GM12878 (cell line): ENCODE data around the gene LRP1B. TPM values are rescaled to one million over a fixed set of nuclear protein-coding genes. Genes with fewer than 3 reads are reported as not detected.

Source experiments
- ATAC-seq: fragments of 200-7000 bp; cut with Tn5 transposase; 3 replicates; pipeline ENCODE4 v1.9.1; 2020; ENCODE audit warnings: mild to moderate bottlenecking, moderate library complexity
- BruUV-seq: library from RNA; stranded (reverse); fragments of 400-500 nt; replicated peaks from 2 replicates; lab custom pipeline; 2021; lab: Mats Ljungman, UMichigan
- CTCF ChIA-PET: fragments of 300-600 bp; sonication (Branson Sonifier 250); formaldehyde crosslinking; extraction: SDS; loops from one replicate; lab custom pipeline; 2021; ENCODE audit warnings: inconsistent platforms; lab: Yijun Ruan, JAX
- POLR2A ChIA-PET: fragments of 350-600 bp; formaldehyde crosslinking; extraction: SDS; loops from one replicate; lab custom pipeline; 2021; ENCODE audit warnings: inconsistent platforms; lab: Charles Lee
- RAD21 ChIA-PET: fragments of 300-600 bp; sonication (Branson Sonifier 250); formaldehyde crosslinking; loops from one replicate; lab custom pipeline; 2023; ENCODE audit warnings: antibody characterized with exemption; ENCODE audit not compliant: unreplicated experiment; lab: Charles Lee
- SMC1A ChIA-PET: fragments of 300-600 bp; sonication (Branson Sonifier 250); formaldehyde crosslinking; loops from one replicate; lab custom pipeline; 2023; ENCODE audit not compliant: unreplicated experiment, uncharacterized antibody; lab: Charles Lee
- DNase-seq: peaks from one replicate; pipeline ENCODE4 v3.0.0-alpha.2; 2011; ENCODE audit warnings: low read depth, low spot score
- FAIRE-seq: peaks from 3 replicates; lab custom pipeline; 2011; peaks lifted over from hg19 to GRCh38; lab: Jason Lieb, UNC
- H2AFZ ChIP-seq: 2 replicates; pipeline ENCODE4 v1.6.0; 2011; ENCODE audit warnings: low read depth, low read length, control low read depth; ENCODE audit not compliant: control insufficient read depth
- H3K27ac ChIP-seq: 2 replicates; pipeline ENCODE4 v1.5.1; 2011; ENCODE audit warnings: control low read depth; ENCODE audit not compliant: control insufficient read depth, insufficient read depth
- H3K27me3 ChIP-seq, 2 experiments: replicated peaks in 1 of 2; 2 replicates each; pipeline versions ENCODE4 v1.6.0 to v1.6.1; 2011; ENCODE audit warnings: low read length in 1 of 2; ENCODE audit not compliant: control insufficient read depth in 2 of 2, insufficient read depth in 2 of 2
- H3K36me3 ChIP-seq, 2 experiments: 2 replicates each; pipeline ENCODE4 v1.5.1; 2011; ENCODE audit warnings: low read length in 1 of 2; ENCODE audit not compliant: control insufficient read depth in 2 of 2, insufficient read depth in 2 of 2
- H3K4me1 ChIP-seq: 2 replicates; pipeline ENCODE4 v1.6.1; 2011; ENCODE audit warnings: mild to moderate bottlenecking, low read length, moderate library complexity, mixed read lengths; ENCODE audit not compliant: control insufficient read depth, insufficient read depth
- H3K4me2 ChIP-seq: 2 replicates; pipeline ENCODE4 v1.6.0; 2011; ENCODE audit warnings: control low read depth; ENCODE audit not compliant: control insufficient read depth, insufficient read depth
- H3K4me3 ChIP-seq: fragments of 200-600 bp; sonication (generic); 2 replicates; pipeline ENCODE4 v1.5.1; 2016
- H3K79me2 ChIP-seq: 2 replicates; pipeline ENCODE4 v1.6.0; 2011; ENCODE audit warnings: low read length; ENCODE audit not compliant: control insufficient read depth, insufficient read depth
- H3K9ac ChIP-seq: 2 replicates; pipeline ENCODE4 v1.8.0; 2011; ENCODE audit warnings: low read length, control low read depth, mixed read lengths; ENCODE audit not compliant: control insufficient read depth, insufficient read depth
- H3K9me3 ChIP-seq: replicated peaks from 3 replicates; pipeline ENCODE4 v1.5.1; 2011; ENCODE audit warnings: mild to moderate bottlenecking, low read length; ENCODE audit not compliant: control insufficient read depth, insufficient read depth
- H4K20me1 ChIP-seq: 2 replicates; pipeline ENCODE4 v1.6.0; 2011; ENCODE audit not compliant: control insufficient read depth, insufficient read depth
- BACH1 ChIP-seq: fragments of 450-650 bp; IDR thresholded peaks from 2 replicates; pipeline ENCODE4 v1.6.1; 2017; ENCODE audit warnings: mild to moderate bottlenecking, borderline replicate concordance
- BCLAF1 ChIP-seq: fragments of 450-650 bp; IDR thresholded peaks from 2 replicates; pipeline ENCODE4 v1.6.1; 2017; ENCODE audit warnings: antibody characterized with exemption, mild to moderate bottlenecking, moderate library complexity
- CBX3 ChIP-seq: fragments of 200-600 bp; sonication (generic); IDR thresholded peaks from 2 replicates; pipeline ENCODE4 v1.6.1; 2016; ENCODE audit warnings: low read depth, borderline replicate concordance
- EP300 ChIP-seq, 2 experiments: fragments of 150-350 bp in 1 of 2; IDR thresholded peaks; 2 replicates each; pipeline ENCODE4 v1.6.1; 2011 to 2012; ENCODE audit warnings: low read depth in 2 of 2, low read length in 2 of 2, borderline replicate concordance in 1 of 2, improper control_type of control experiment in 1 of 2, inconsistent platforms in 1 of 2; ENCODE audit not compliant: control insufficient read depth in 1 of 2
- NKRF ChIP-seq: fragments of 450-650 bp; conservative IDR thresholded peaks from 2 replicates; pipeline ENCODE4 v1.6.1; 2017; ENCODE audit warnings: mild to moderate bottlenecking, moderate library complexity
- PRDM15 ChIP-seq: fragments of 450-650 bp; formaldehyde crosslinking; IDR thresholded peaks from 2 replicates; pipeline ENCODE4 v1.4.0; 2020; ENCODE audit warnings: mild to moderate bottlenecking, moderate library complexity
- ZBTB33 ChIP-seq: fragments of 450-650 bp; IDR thresholded peaks from 2 replicates; pipeline ENCODE4 v1.6.1; 2017; ENCODE audit warnings: mild to moderate bottlenecking
- WGBS: methylation state at CpG from one replicate; pipeline ENCODE4 v1.1.6; 2016; ENCODE audit warnings: low lambda C conversion rate; ENCODE audit not compliant: insufficient replicate concordance, insufficient coverage; ENCODE audit errors: missing lambda C conversion rate; 5-methylcytosine and 5-hydroxymethylcytosine counted together
- in situ Hi-C: fragments of 300-500 bp; cut with MboI; formaldehyde crosslinking; loops from 9 replicates; pipeline ENCODE4 v1.14.3; 2018; ENCODE audit warnings: mixed read lengths
- intact Hi-C: fragments of 100-400 bp; cut with micrococcal nuclease; formaldehyde crosslinking; loops from one replicate; pipeline ENCODE4 v1.14.2; 2022; ENCODE audit not compliant: unreplicated experiment
- polyA plus RNA-seq, 11 experiments: library from polyadenylated mRNA; depleted of rRNA in 4 of 11; unstranded in 6 of 11; stranded (reverse) in 5 of 11; fragments of >200 nt; fragmentation: Nextera tagmentation in 4 of 11; fragmentation: Illumina TruSeq in 1 of 11; extraction: Ambion mirVana in 4 of 11; extraction: Trizol in 1 of 11; gene quantifications; 1 replicate in 1 of 11; 2 replicates in 10 of 11; pipeline versions ENCODE4 v1.2.1 to v1.2.3, GENCODE V29; 2011 to 2016; ENCODE audit warnings: inconsistent platforms in 2 of 11, missing spikeins in 2 of 11, low read depth in 1 of 11
- total RNA-seq, 4 experiments: library from RNA; depleted of rRNA in 3 of 4; stranded (reverse); fragments of >200 nt in 3 of 4; fragmentation: Illumina TruSeq in 1 of 4; extraction: Trizol in 1 of 4; gene quantifications; 2 replicates each; pipeline versions ENCODE4 v1.2.1 to v1.2.3, GENCODE V29; 2013 to 2021
- TF ChIP-seq, protein P1 (sequence below): fragments of 450-650 bp; IDR thresholded peaks from 2 replicates; pipeline ENCODE4 v1.6.1; 2017; ENCODE audit warnings: mild to moderate bottlenecking, moderate library complexity

Gene LRP1B
- total and polyA plus RNA-seq, 10 of the 15 experiments (the other 5 are each of a cell fraction or from before 2014, with no cell fraction given): under 0.01 to 0.06 (median 0.03) TPM; not detected in 5

- no peak overlapping the region for H3K9ac ChIP-seq
- ATAC-seq (no peak), DNase-seq (no peak), FAIRE-seq (no peak)
- in situ Hi-C loops (no loop called here), intact Hi-C loops (no loop called here)
- no peak overlapping the region for H3K4me2 ChIP-seq
- 0% methylated on average over 3 of the region's 3 CpGs for WGBS
- no peak overlapping the region for H2AFZ ChIP-seq
- H3K27me3 ChIP-seq: no peaks in the 10 kb centered on the region
- BruUV-seq: no TSS peak
- H3K4me3 ChIP-seq: no peak overlapping the region
- H4K20me1 ChIP-seq: no peaks in the 10 kb centered on the region
- H3K9me3 ChIP-seq: no peaks in the 10 kb centered on the region
- POLR2A ChIA-PET: no interaction called here
- SMC1A ChIA-PET: no interaction called here
- no peak overlapping the region for H3K27ac ChIP-seq
- CTCF ChIA-PET: interaction anchor here (1.1 to 1.2 kb wide), 2 partner anchors 10 to 38 kb away, joined by 3 to 5 read pairs; no protein-coding TSS in a partner anchor
- no peaks in the 10 kb centered on the region for H3K4me1 ChIP-seq
- no peaks in the 10 kb centered on the region for H3K36me3 ChIP-seq
- RAD21 ChIA-PET: no interaction called here
- no peaks in the 10 kb centered on the region for H3K79me2 ChIP-seq
- TF ChIP-seq, protein P1, sequence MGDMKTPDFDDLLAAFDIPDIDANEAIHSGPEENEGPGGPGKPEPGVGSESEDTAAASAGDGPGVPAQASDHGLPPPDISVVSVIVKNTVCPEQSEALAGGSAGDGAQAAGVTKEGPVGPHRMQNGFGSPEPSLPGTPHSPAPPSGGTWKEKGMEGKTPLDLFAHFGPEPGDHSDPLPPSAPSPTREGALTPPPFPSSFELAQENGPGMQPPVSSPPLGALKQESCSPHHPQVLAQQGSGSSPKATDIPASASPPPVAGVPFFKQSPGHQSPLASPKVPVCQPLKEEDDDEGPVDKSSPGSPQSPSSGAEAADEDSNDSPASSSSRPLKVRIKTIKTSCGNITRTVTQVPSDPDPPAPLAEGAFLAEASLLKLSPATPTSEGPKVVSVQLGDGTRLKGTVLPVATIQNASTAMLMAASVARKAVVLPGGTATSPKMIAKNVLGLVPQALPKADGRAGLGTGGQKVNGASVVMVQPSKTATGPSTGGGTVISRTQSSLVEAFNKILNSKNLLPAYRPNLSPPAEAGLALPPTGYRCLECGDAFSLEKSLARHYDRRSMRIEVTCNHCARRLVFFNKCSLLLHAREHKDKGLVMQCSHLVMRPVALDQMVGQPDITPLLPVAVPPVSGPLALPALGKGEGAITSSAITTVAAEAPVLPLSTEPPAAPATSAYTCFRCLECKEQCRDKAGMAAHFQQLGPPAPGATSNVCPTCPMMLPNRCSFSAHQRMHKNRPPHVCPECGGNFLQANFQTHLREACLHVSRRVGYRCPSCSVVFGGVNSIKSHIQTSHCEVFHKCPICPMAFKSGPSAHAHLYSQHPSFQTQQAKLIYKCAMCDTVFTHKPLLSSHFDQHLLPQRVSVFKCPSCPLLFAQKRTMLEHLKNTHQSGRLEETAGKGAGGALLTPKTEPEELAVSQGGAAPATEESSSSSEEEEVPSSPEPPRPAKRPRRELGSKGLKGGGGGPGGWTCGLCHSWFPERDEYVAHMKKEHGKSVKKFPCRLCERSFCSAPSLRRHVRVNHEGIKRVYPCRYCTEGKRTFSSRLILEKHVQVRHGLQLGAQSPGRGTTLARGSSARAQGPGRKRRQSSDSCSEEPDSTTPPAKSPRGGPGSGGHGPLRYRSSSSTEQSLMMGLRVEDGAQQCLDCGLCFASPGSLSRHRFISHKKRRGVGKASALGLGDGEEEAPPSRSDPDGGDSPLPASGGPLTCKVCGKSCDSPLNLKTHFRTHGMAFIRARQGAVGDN: no peak
- TF ChIP-seq BACH1 (no peak), PRDM15 (no peak), EP300 (IDR thresholded peaks at IDR 0.05; ENCODE audit: borderline replicate concordance in 1 of 2, control insufficient read depth in 1 of 2, low read depth in 2 of 2, low read length in 2 of 2) (no peak), ZBTB33 (no peak), BCLAF1 (no peak), NKRF (no peak), CBX3 (no peak)
Measured at GRCh38 chr2:140624200-140624599, 1506.6 kb downstream of the LRP1B start.
